ENCODE measurements around the gene LRRC17.

LRRC17 gene

GRCh38 chr7:102883098-102883860 is 29.5 kb upstream of the LRRC17 start:
- H3K9me3 ChIP-seq (ENCODE audit: control insufficient read depth in 2 of 2, low read length in 2 of 2): no peaks in the 10 kb centered on the region
- H3K36me3 ChIP-seq (ENCODE audit: control insufficient read depth in 2 of 2, insufficient read depth in 2 of 2, low read length in 2 of 2): no peaks in the 10 kb centered on the region
- no peak overlapping the region for H3K9ac ChIP-seq (ENCODE audit: low read length in 2 of 2)
- no peaks in the 10 kb centered on the region for H3K27me3 ChIP-seq (ENCODE audit: control insufficient read depth in 1 of 2, insufficient read depth in 2 of 2, low read length in 2 of 2)
- no peak overlapping the region for H3K4me3 ChIP-seq (ENCODE audit: low read length in 2 of 2)
- no peaks in the 10 kb centered on the region for H3K4me1 ChIP-seq (ENCODE audit: control insufficient read depth, insufficient read depth, low read length)
- H3K27ac ChIP-seq (ENCODE audit: low read length): no peak overlapping the region

GRCh38 chr7:102888561-102889233 is 24.1 kb upstream of the LRRC17 start:
- H3K27ac ChIP-seq (ENCODE audit: low read length): no peak overlapping the region
- no peaks in the 10 kb centered on the region for H3K36me3 ChIP-seq (ENCODE audit: control insufficient read depth in 2 of 2, insufficient read depth in 2 of 2, low read length in 2 of 2)
- H3K4me1 ChIP-seq (ENCODE audit: control insufficient read depth, insufficient read depth, low read length): peaks cover 14% of the 10 kb centered on the region

GRCh38 chr7:102889851-102890250 is 22.9 kb upstream of the LRRC17 start:
- H3K9me3 ChIP-seq (ENCODE audit: control insufficient read depth in 2 of 2, low read length in 2 of 2): no peaks in the 10 kb centered on the region
- H3K9ac ChIP-seq (ENCODE audit: low read length in 2 of 2): no peak overlapping the region
- peaks cover 14% of the 10 kb centered on the region for H3K4me1 ChIP-seq (ENCODE audit: control insufficient read depth, insufficient read depth, low read length)
- H3K27ac ChIP-seq (ENCODE audit: low read length): peak overlapping the region; percentile 18
- H3K4me3 ChIP-seq (ENCODE audit: low read length in 2 of 2): no peak overlapping the region
- no peaks in the 10 kb centered on the region for H3K36me3 ChIP-seq (ENCODE audit: control insufficient read depth in 2 of 2, insufficient read depth in 2 of 2, low read length in 2 of 2)
- H3K27me3 ChIP-seq (ENCODE audit: control insufficient read depth in 1 of 2, insufficient read depth in 2 of 2, low read length in 2 of 2): no peaks in the 10 kb centered on the region

More at GRCh38 chr7:102888561-102889233, 24.1 kb upstream of the LRRC17 start:
- Histone ChIP-seq H3K27me3 (ENCODE audit: control insufficient read depth in 1 of 2, insufficient read depth in 2 of 2, low read length in 2 of 2) (no peaks in the 10 kb centered on the region), H3K4me3 (ENCODE audit: low read length in 2 of 2) (no peak overlapping the region), H3K9me3 (ENCODE audit: control insufficient read depth in 2 of 2, low read length in 2 of 2) (no peaks in the 10 kb centered on the region), H3K9ac (ENCODE audit: low read length in 2 of 2) (no peak overlapping the region)

- no peak overlapping the region for H3K9ac ChIP-seq (ENCODE audit: low read length in 2 of 2)
- no peaks in the 10 kb centered on the region for H3K27me3 ChIP-seq (ENCODE audit: control insufficient read depth in 1 of 2, insufficient read depth in 2 of 2, low read length in 2 of 2)
- H3K9me3 ChIP-seq (ENCODE audit: control insufficient read depth in 2 of 2, low read length in 2 of 2): no peaks in the 10 kb centered on the region
- H3K4me3 ChIP-seq (ENCODE audit: low read length in 2 of 2): no peak overlapping the region
- peaks cover 14% of the 10 kb centered on the region for H3K4me1 ChIP-seq (ENCODE audit: control insufficient read depth, insufficient read depth, low read length)
- peak overlapping the region; percentile 18 for H3K27ac ChIP-seq (ENCODE audit: low read length)
- H3K36me3 ChIP-seq (ENCODE audit: control insufficient read depth in 2 of 2, insufficient read depth in 2 of 2, low read length in 2 of 2): no peaks in the 10 kb centered on the region
Measured at GRCh38 chr7:102890292-102890970, 22.4 kb upstream of the LRRC17 start.

- Histone ChIP-seq H3K27ac (ENCODE audit: low read length) (no peak overlapping the region), H3K4me3 (ENCODE audit: low read length in 2 of 2) (no peak overlapping the region), H3K9me3 (ENCODE audit: control insufficient read depth in 2 of 2, low read length in 2 of 2) (no peaks in the 10 kb centered on the region), H3K9ac (ENCODE audit: low read length in 2 of 2) (no peak overlapping the region), H3K4me1 (ENCODE audit: control insufficient read depth, insufficient read depth, low read length) (peaks cover 17% of the 10 kb centered on the region), H3K36me3 (ENCODE audit: control insufficient read depth in 2 of 2, insufficient read depth in 2 of 2, low read length in 2 of 2) (no peaks in the 10 kb centered on the region), H3K27me3 (ENCODE audit: control insufficient read depth in 1 of 2, insufficient read depth in 2 of 2, low read length in 2 of 2) (no peaks in the 10 kb centered on the region)
Measured at GRCh38 chr7:102890971-102891692, 21.7 kb upstream of the LRRC17 start.

- Histone ChIP-seq H3K9me3 (ENCODE audit: control insufficient read depth in 2 of 2, low read length in 2 of 2) (no peaks in the 10 kb centered on the region), H3K4me1 (ENCODE audit: control insufficient read depth, insufficient read depth, low read length) (peaks cover 22% of the 10 kb centered on the region), H3K27me3 (ENCODE audit: control insufficient read depth in 1 of 2, insufficient read depth in 2 of 2, low read length in 2 of 2) (no peaks in the 10 kb centered on the region), H3K36me3 (ENCODE audit: control insufficient read depth in 2 of 2, insufficient read depth in 2 of 2, low read length in 2 of 2) (no peaks in the 10 kb centered on the region), H3K9ac (ENCODE audit: low read length in 2 of 2) (no peak overlapping the region), H3K4me3 (ENCODE audit: low read length in 2 of 2) (no peak overlapping the region), H3K27ac (ENCODE audit: low read length) (no peak overlapping the region)
Measured at GRCh38 chr7:102891693-102892261, 21.0 kb upstream of the LRRC17 start.

- Histone ChIP-seq H3K4me1 (ENCODE audit: control insufficient read depth, insufficient read depth, low read length) (peaks cover 22% of the 10 kb centered on the region), H3K4me3 (ENCODE audit: low read length in 2 of 2) (no peak overlapping the region), H3K27ac (ENCODE audit: low read length) (no peak overlapping the region), H3K27me3 (ENCODE audit: control insufficient read depth in 1 of 2, insufficient read depth in 2 of 2, low read length in 2 of 2) (no peaks in the 10 kb centered on the region), H3K9me3 (ENCODE audit: control insufficient read depth in 2 of 2, low read length in 2 of 2) (no peaks in the 10 kb centered on the region), H3K9ac (ENCODE audit: low read length in 2 of 2) (no peak overlapping the region), H3K36me3 (ENCODE audit: control insufficient read depth in 2 of 2, insufficient read depth in 2 of 2, low read length in 2 of 2) (no peaks in the 10 kb centered on the region)
Measured at GRCh38 chr7:102892631-102893278, 20.0 kb upstream of the LRRC17 start.

- Histone ChIP-seq H3K9me3 (ENCODE audit: control insufficient read depth in 2 of 2, low read length in 2 of 2) (no peaks in the 10 kb centered on the region), H3K4me1 (ENCODE audit: control insufficient read depth, insufficient read depth, low read length) (peaks cover 17% of the 10 kb centered on the region), H3K27me3 (ENCODE audit: control insufficient read depth in 1 of 2, insufficient read depth in 2 of 2, low read length in 2 of 2) (no peaks in the 10 kb centered on the region), H3K9ac (ENCODE audit: low read length in 2 of 2) (no peak overlapping the region), H3K36me3 (ENCODE audit: control insufficient read depth in 2 of 2, insufficient read depth in 2 of 2, low read length in 2 of 2) (no peaks in the 10 kb centered on the region), H3K4me3 (ENCODE audit: low read length in 2 of 2) (peak overlapping the region in 1 of 2 donors; percentile 9), H3K27ac (ENCODE audit: low read length) (peak overlapping the region; percentile 56)
Measured at GRCh38 chr7:102895602-102896001, 17.2 kb upstream of the LRRC17 start.

GRCh38 chr7:102896585-102896984 is 16.2 kb upstream of the LRRC17 start:
- Histone ChIP-seq H3K27me3 (ENCODE audit: control insufficient read depth in 1 of 2, insufficient read depth in 2 of 2, low read length in 2 of 2) (no peaks in the 10 kb centered on the region), H3K4me1 (ENCODE audit: control insufficient read depth, insufficient read depth, low read length) (peaks cover 9% of the 10 kb centered on the region), H3K36me3 (ENCODE audit: control insufficient read depth in 2 of 2, insufficient read depth in 2 of 2, low read length in 2 of 2) (no peaks in the 10 kb centered on the region), H3K9ac (ENCODE audit: low read length in 2 of 2) (no peak overlapping the region), H3K9me3 (ENCODE audit: control insufficient read depth in 2 of 2, low read length in 2 of 2) (no peaks in the 10 kb centered on the region), H3K4me3 (ENCODE audit: low read length in 2 of 2) (no peak overlapping the region), H3K27ac (ENCODE audit: low read length) (peak overlapping the region; percentile 56)

- Histone ChIP-seq H3K4me3 (ENCODE audit: low read length in 2 of 2) (no peak overlapping the region), H3K9me3 (ENCODE audit: control insufficient read depth in 2 of 2, low read length in 2 of 2) (no peaks in the 10 kb centered on the region), H3K9ac (ENCODE audit: low read length in 2 of 2) (no peak overlapping the region), H3K27ac (ENCODE audit: low read length) (no peak overlapping the region), H3K4me1 (ENCODE audit: control insufficient read depth, insufficient read depth, low read length) (peaks cover 7% of the 10 kb centered on the region), H3K36me3 (ENCODE audit: control insufficient read depth in 2 of 2, insufficient read depth in 2 of 2, low read length in 2 of 2) (no peaks in the 10 kb centered on the region), H3K27me3 (ENCODE audit: control insufficient read depth in 1 of 2, insufficient read depth in 2 of 2, low read length in 2 of 2) (no peaks in the 10 kb centered on the region)
Measured at GRCh38 chr7:102897211-102897631, 15.6 kb upstream of the LRRC17 start.
